ENCODE measurements around the gene PRPSAP1. TPM values are rescaled to one million over a fixed set of nuclear protein-coding genes. Genes with fewer than 3 reads are reported as not detected.

Gene PRPSAP1
- total and polyA plus RNA-seq, 2 of the 8 experiments (the other 6 are each of a cell fraction or from before 2014, with no cell fraction given): 32.0 to 54.2 TPM

GRCh38 chr17:76363107-76363842 lies 9.6 kb upstream of the PRPSAP1 start (continued):
- TF ChIP-seq CHD7 (IDR thresholded peaks at IDR 0.05; ENCODE audit: insufficient replicate concordance, low read length): no peak
- TF ChIP-seq SIRT6 (IDR thresholded peaks at IDR 0.05; ENCODE audit: low read length): no peak
- TF ChIP-seq FOSL1 (IDR thresholded peaks at IDR 0.05; ENCODE audit: insufficient read depth, low read depth, low read length): no peak
- TF ChIP-seq RNF2 (IDR thresholded peaks at IDR 0.05; ENCODE audit: borderline replicate concordance, low read depth, low read length, missing control alignments, poor library complexity, severe bottlenecking): no peak
- TF ChIP-seq RXRA (IDR thresholded peaks at IDR 0.05; ENCODE audit: insufficient read depth, low read depth, low read length): no peak
- no peak for TF ChIP-seq JUN (IDR thresholded peaks at IDR 0.05; ENCODE audit: low read depth, low read length)
- TF ChIP-seq RAD21 (IDR thresholded peaks at IDR 0.05 in 1 of 2, conservative IDR thresholded peaks at IDR 0.05 in 1 of 2; ENCODE audit: low read depth in 2 of 2, low read length in 2 of 2): no peak
